A549 (cell line): ENCODE results near the gene ZNF423.

ENCODE experiments used
- CTCF ChIP-seq: fragments of >200 bp; sonication (Bioruptor Twin); formaldehyde crosslinking; IDR thresholded peaks from 3 replicates; pipeline ENCODE4 v1.5.1; 2016
- HOXA7 ChIP-seq: fragments of 250-450 bp; sonication (Bioruptor Pico); IDR thresholded peaks from 2 replicates; pipeline ENCODE4 v1.5.0; 2020; ENCODE audit warnings: mild to moderate bottlenecking, moderate library complexity
- HOXB13 ChIP-seq: fragments of 250-450 bp; sonication (Bioruptor Pico); IDR thresholded peaks from 2 replicates; pipeline ENCODE4 v1.5.0; 2020; ENCODE audit warnings: low read depth, mild to moderate bottlenecking, moderate library complexity
- POLR2A ChIP-seq: IDR thresholded peaks from 2 replicates; pipeline ENCODE4 v1.6.1; 2012; ENCODE audit warnings: mild to moderate bottlenecking, low read length

- TF ChIP-seq CTCF = no peak
- no peak for TF ChIP-seq HOXA7 (CRISPR knock-in tag)
- no peak for TF ChIP-seq POLR2A
- TF ChIP-seq HOXB13 (CRISPR knock-in tag) = no peak
These were observed 280.4 kb downstream of the ZNF423 start for GRCh38 chr16:49575346-49576172.
